MG63 (cell line): ENCODE measurements around the gene TPMT. TPM values are rescaled to one million over a fixed set of nuclear protein-coding genes. Genes with fewer than 3 reads are reported as not detected.

Source experiments
- DNase-seq: peaks from one replicate; pipeline ENCODE4 v3.0.0-alpha.2; 2020
- H3K27me3 ChIP-seq: fragments of 250-450 bp; sonication (Bioruptor Pico); 2 replicates; pipeline ENCODE4 v1.5.1; 2020; ENCODE audit warnings: mild to moderate bottlenecking, moderate library complexity
- H3K36me3 ChIP-seq: fragments of 250-450 bp; sonication (Bioruptor Pico); 2 replicates; pipeline ENCODE4 v1.5.1; 2020; ENCODE audit warnings: mild to moderate bottlenecking, moderate library complexity
- H3K4me3 ChIP-seq: fragments of 250-450 bp; sonication (Bioruptor Pico); 2 replicates; pipeline ENCODE4 v1.5.1; 2020; ENCODE audit warnings: mild to moderate bottlenecking, moderate library complexity
- H3K9me3 ChIP-seq: fragments of 250-450 bp; sonication (Bioruptor Pico); 2 replicates; pipeline ENCODE4 v1.5.1; 2020; ENCODE audit warnings: mild to moderate bottlenecking, moderate library complexity
- total RNA-seq: library from RNA; depleted of rRNA; stranded (reverse); fragments of >200 nt; shearing (Covaris generic); gene quantifications from 2 replicates; pipeline ENCODE4 v1.2.3, GENCODE V29; 2014; ENCODE audit warnings: low replicate concordance

The TPMT gene
- total RNA-seq, 1 experiment from 2014 or later = 8.3 TPM

DNA sequence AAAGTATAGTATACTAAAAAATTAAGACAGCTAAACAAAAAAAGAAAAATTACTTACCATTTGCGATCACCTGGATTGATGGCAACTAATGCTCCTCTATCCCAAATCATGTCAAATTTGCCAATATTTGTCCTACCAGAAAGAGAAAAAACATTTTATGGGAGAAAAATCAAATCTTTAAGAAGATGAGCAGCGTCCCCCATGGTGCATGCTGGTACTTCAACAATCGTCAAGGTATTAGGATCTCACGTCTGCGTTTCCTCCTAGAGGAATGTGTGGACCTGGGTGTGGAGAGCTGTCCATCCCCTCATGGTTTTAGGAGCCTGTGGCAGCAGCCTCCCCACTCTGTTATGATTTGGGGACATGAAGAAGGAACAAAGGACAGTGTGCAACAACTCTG, 16.0 kb downstream of the TPMT start:
- Histone ChIP-seq H3K9me3 (no peaks in the 10 kb centered on the region), H3K27me3 (no peaks in the 10 kb centered on the region), H3K4me3 (no peak overlapping the region), H3K36me3 (0 out of 2 replicates have a peak, but pooled peaks cover 4% of the 10 kb centered on the region)
- no peak for DNase-seq

DNA sequence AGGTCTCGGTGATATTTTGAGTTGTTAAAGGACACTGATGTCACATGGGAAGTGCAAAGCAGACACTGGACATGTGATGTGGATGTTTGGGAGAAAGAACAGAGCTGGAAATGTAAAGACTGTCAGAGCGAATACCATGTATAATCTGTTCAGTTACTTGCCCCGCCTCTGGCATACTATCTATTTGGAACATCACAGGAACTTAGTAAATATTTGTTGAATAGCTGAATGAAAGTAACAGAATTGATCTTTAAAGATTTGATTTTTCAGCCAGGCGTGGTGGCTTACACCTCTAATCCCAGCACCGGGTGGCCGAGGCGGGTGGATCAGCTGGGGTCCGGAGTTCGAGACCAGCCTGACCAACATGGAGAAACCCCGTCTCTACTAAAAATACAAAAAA, 18.6 kb downstream of the TPMT start:
- H3K4me3 ChIP-seq = no peak overlapping the region

DNA sequence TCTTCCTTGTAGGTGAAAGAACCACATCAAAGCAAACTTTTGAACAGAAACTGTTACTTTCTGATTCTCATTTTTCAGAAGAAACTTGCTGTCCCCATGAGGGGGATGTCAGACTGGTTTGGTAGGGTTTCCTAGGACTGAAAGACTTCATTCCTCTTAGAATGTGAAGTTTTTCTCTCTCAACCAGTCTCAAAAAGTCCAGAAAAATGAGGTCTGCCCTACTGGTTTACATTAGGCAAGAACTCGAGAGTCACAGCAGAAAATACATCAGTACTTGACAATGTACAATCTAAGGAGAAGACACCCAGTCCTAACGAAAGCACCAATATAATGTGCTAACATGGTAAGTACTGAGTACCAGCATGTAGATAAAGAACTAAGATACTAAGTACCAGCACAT, 19.7 kb downstream of the TPMT start:
- no peak for DNase-seq
- Histone ChIP-seq H3K27me3 (no peaks in the 10 kb centered on the region), H3K36me3 (no peaks in the 10 kb centered on the region), H3K9me3 (no peaks in the 10 kb centered on the region), H3K4me3 (no peak overlapping the region)

More for the DNA sequence above, 18.6 kb downstream of the TPMT start:
- Histone ChIP-seq H3K9me3 (no peaks in the 10 kb centered on the region), H3K36me3 (no peaks in the 10 kb centered on the region), H3K27me3 (no peaks in the 10 kb centered on the region)
- no peak for DNase-seq

DNA sequence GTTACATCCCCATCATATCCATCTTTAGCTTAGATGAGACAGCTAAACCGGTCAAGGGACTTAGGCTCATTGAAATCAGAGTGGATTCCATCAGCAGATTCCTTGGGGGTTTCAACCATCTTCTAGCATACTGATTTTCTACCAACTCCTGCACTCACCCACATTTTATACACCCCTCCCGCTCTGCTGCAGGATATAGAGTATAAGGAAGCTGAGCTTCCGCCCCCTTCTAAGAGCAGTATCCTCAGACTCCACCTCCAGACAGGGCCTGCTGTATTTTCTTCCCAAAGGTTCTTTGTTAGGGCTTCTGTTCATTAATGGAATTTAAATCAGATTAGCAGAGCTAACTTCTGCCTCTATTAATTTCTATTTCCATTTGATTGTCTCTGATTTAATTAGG, 22.5 kb downstream of the TPMT start:
- no peaks in the 10 kb centered on the region for H3K36me3 ChIP-seq
- no peak overlapping the region for H3K4me3 ChIP-seq
- no peaks in the 10 kb centered on the region for H3K9me3 ChIP-seq
- DNase-seq = no peak
- H3K27me3 ChIP-seq = no peaks in the 10 kb centered on the region

DNA sequence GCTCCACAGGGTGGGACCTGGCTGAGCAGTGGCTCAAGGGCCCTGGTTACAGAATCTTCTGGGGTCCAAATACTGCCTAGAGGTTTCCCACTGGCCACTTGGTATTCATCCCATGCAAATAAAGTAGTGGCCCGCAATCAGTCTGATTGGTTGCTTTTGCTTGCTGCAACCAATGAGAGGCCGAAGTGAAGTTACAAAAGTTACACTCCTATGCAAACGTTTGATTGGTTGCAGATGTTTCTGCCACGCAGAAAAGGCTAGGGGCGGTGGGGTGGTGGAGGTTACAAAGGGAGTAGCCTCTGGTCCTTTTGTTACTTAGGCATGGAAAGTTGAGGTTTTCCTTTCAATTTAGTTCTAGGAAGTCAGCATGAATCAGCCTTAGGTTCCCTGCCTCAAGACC, 28.8 kb downstream of the TPMT start:
- no peak overlapping the region for H3K4me3 ChIP-seq
- no peak for DNase-seq

DNA sequence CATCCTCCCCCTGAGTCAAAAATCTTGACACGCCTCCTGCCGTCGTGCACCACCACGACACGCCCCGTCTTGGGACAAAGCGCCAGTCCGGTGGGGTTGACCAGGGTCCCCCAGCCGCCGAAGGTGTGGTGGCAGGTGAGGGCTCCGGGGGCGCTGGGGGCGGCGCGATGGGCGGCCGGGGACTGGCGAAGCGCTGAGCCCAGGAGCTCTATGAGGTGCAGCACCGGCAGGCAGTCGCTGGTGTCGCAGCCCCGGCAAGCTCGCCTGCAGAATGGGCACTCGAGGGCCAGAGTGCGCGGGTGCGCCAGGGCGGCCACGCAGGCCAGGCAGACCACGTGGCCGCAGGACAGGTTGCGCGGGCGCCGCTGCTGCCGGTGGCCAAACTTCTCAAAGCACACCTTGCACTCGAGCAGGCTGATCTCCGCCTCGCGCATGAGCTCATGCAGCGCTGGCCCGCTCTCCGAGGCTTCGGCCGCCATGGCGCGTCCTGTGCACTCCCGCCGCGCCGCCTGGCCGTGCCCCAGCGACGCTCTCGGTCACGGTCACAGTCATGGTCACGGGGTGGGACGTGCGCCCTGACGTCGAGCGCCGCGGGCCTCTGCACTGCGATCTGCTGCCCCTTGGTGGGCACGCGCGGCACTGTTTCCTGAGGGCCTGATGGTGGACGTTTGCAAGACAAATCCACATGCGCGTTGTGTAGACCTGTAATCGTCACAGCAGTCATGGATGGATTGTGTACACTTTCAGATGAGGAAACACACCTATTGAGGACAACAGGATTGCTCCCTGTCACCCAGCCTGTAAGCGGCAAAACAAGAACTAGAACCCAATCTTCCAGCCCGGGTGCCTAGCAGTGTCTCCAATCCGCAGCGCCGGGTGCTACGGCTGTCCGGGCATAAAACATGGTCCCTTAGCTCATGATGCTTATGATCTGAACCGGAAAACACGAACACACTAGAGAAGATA, 32.5 kb downstream of the TPMT start, which contains the start of gene NHLRC1:
Gene NHLRC1, minus strand, starts transcription at position 550 of the 966 bp plus-strand sequence. Its CDS starts 71 bp downstream, at position 479.
- DNase-seq = peak; percentile 83
- H3K36me3 ChIP-seq = no peaks in the 10 kb centered on the region
- H3K4me3 ChIP-seq = peak within 1 kb of the TSS; percentile 49
- H3K9me3 ChIP-seq = no peaks in the 10 kb centered on the region
- H3K27me3 ChIP-seq = no peaks in the 10 kb centered on the region

More for the DNA sequence above, 28.8 kb downstream of the TPMT start:
- Histone ChIP-seq H3K27me3 (no peaks in the 10 kb centered on the region), H3K36me3 (no peaks in the 10 kb centered on the region), H3K9me3 (no peaks in the 10 kb centered on the region)

DNA sequence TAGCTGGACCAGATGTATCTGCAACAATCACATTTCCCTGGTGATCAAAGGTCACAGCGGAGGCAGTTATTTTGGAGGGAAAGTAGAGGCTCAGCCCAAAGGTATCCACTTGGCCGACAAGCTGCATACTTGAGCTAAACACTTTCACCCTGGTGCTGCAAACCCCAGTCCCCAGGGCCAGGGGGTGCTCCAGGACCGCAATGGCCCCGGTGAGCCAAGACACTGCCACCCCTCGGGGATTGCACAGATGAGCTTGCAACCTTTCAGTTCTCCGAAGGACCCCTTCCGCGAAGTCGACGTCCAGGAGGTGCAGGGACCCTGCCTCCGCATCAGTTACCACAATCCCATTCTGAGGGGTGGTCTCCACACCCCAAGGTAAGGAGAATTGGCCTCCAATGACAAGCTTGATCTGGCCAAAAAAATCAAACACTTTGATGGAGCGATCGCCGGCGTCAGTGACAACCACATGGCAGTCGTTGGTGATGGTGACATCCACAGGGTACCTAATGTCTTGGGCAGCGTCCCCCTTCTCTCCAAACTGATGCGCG, 33.2 kb downstream of the TPMT start:
- Histone ChIP-seq H3K4me3 (no peak overlapping the region), H3K36me3 (no peaks in the 10 kb centered on the region), H3K9me3 (no peaks in the 10 kb centered on the region)

DNA sequence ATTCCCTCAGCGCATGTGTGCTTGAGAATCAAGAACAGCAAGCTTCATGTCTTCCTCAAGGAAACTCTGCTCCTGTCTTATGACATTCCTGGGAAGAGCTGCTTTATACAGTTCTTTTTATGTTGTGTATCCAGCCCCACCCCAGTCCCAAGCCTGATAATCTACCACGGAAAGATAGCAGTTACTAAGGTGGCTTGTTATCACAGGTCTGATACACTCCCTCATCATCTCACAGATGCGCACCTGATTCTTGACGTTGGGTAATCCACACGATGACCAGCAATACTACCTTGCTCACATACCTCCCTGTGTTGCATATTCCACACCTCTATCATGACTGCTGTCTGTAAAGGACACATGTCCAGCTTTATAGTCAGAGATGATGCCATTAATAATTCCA, 35.6 kb downstream of the TPMT start:
- H3K27me3 ChIP-seq = no peaks in the 10 kb centered on the region
- H3K36me3 ChIP-seq = no peaks in the 10 kb centered on the region
- no peak for DNase-seq
- H3K9me3 ChIP-seq = no peaks in the 10 kb centered on the region
- no peak overlapping the region for H3K4me3 ChIP-seq

More for the DNA sequence above, 33.2 kb downstream of the TPMT start:
- no peaks in the 10 kb centered on the region for H3K27me3 ChIP-seq
- no peak for DNase-seq

DNA sequence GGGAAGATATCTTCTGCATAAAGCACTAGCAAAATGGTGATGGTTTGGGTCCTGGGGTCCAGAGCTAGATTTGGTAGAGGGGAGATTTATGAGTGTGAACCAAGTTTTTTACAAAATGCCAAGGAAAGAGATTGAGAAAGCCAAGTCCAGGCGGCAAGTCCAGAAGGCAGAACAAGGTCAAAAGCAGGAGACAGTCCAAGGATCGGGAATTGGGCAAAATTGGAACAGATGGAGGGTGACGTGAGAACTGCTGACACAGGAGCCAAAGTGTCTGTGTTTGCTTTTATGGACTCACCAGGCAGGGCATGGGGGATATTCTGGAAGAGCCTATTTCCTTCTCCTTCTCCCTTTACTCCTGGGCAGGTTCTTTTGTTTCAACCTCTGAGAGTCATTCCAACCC, 36.5 kb downstream of the TPMT start:
- no peak for DNase-seq
- H3K36me3 ChIP-seq = no peaks in the 10 kb centered on the region
- no peak overlapping the region for H3K4me3 ChIP-seq
- no peaks in the 10 kb centered on the region for H3K27me3 ChIP-seq
- H3K9me3 ChIP-seq = no peaks in the 10 kb centered on the region

DNA sequence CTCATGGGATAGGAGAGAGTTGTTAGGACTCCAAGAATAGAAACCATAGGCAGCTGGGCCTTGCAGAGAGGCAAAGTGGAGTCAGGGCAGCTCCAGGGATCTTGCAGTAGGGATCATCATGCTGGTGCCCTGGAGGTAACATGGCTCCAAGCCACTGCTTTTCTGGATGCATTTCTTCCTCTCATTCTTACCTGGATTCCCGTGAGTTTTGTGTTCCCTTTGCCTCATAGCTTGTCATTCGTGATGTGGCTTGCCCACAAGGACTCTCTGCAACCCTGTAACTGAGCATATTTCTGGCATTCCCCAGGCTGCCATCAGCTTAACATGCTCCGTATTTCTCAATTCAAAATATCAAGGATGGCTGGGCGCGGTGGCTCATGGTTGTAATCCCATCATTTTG, 37.7 kb downstream of the TPMT start:
- Histone ChIP-seq H3K27me3 (no peaks in the 10 kb centered on the region), H3K36me3 (no peaks in the 10 kb centered on the region), H3K9me3 (no peaks in the 10 kb centered on the region), H3K4me3 (no peak overlapping the region)
- no peak for DNase-seq

DNA sequence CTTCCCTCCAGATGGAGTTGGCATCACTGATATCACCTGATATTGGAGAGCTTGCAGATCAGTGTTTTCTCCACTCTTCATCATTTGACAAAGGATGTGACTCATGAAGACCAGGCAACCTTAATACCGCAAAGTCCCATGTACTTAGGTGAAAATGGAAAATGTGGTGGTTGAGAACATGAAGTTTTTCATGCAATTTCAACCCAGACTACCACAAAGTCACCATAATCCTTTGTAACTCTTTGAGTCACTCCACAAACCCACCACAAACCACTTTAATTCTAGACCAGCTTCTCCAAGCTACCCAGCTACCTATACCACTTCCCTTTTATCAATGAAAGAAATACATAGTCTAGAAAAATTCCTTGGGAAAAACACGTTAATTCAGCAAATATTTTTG, 39.5 kb downstream of the TPMT start:
- Histone ChIP-seq H3K9me3 (no peaks in the 10 kb centered on the region), H3K27me3 (no peaks in the 10 kb centered on the region), H3K4me3 (no peak overlapping the region), H3K36me3 (no peaks in the 10 kb centered on the region)
- no peak for DNase-seq

DNA sequence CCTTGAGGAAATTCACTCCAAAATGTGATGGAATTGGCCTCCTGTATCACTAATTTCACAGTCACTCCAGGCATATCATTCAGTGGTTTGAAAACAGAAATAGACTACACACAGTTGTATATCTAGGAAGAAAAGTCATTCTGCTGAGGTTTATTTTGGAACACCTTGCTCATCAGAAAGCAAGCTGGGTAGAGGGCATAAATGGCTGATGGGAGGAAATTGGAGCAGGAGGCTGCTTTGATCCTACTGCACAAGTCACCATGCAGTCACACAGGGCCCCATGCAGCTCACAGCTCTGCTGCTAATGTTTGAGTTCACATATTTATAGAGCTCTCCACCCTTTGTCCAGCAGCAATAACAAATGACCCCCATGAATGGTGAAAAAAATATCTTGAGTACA, 44.7 kb downstream of the TPMT start:
- Histone ChIP-seq H3K27me3 (no peaks in the 10 kb centered on the region), H3K36me3 (no peaks in the 10 kb centered on the region), H3K4me3 (no peak overlapping the region), H3K9me3 (peaks cover 3% of the 10 kb centered on the region; the same call in 1 of the 2 replicates)
- no peak for DNase-seq

DNA sequence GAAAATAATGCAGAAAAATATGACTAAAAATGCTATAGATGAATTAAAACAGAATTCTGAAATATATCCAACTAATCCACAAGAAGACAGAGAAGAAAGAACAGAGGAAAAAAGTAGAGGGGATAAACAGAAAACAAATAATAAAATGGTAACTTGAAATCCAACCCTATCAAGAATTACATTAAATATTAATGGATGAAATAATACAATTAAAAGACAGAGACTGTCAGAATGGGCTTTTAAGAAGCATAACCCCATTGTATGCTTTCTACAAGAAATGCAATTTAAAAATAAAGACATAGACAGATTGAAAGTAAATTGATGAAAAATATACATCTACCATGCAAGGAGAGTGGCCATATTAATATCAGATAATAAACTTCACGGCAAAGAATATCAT, 47.8 kb downstream of the TPMT start:
- no peak overlapping the region for H3K4me3 ChIP-seq
- H3K9me3 ChIP-seq = peaks cover 3% of the 10 kb centered on the region; the same call in 1 of the 2 replicates
- no peak for DNase-seq
- no peaks in the 10 kb centered on the region for H3K36me3 ChIP-seq
- H3K27me3 ChIP-seq = no peaks in the 10 kb centered on the region

DNA sequence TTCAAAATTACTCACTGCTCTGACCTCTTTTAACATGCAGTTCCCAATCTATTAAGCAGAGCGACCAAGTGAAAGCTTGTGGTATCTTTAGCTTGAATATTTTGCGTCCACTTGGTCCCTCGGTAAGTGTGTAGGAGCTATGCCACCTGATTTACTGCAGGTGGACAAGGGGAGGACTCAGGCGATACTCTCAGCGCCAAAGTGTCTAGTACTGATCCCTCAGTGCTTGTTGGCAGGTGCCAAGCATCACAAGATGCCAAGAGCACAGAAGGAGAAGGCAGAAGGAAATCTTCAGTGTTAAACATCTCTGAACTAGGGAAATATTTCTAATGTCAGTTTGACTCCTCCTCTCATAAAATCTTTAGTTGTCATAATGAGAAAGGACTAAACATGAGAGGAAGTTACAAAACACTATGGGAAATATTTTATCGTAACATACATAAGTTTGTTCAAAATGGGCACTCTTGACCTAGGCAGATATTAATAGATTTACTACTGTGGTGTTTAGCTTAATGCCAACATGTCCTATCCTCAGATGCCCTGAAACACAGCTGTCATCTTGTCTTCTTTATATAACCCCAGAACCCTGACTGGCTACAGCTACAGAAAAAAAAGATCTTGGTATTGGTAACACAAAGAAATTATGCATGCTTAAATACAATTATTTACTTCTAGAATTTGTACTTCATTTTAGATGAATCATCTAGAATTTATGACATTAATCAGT, 51.9 kb downstream of the TPMT start:
- peaks cover 3% of the 10 kb centered on the region; the same call in 1 of the 2 replicates for H3K9me3 ChIP-seq
- no peak overlapping the region for H3K4me3 ChIP-seq
- DNase-seq = no peak
- H3K36me3 ChIP-seq = no peaks in the 10 kb centered on the region
- no peaks in the 10 kb centered on the region for H3K27me3 ChIP-seq

DNA sequence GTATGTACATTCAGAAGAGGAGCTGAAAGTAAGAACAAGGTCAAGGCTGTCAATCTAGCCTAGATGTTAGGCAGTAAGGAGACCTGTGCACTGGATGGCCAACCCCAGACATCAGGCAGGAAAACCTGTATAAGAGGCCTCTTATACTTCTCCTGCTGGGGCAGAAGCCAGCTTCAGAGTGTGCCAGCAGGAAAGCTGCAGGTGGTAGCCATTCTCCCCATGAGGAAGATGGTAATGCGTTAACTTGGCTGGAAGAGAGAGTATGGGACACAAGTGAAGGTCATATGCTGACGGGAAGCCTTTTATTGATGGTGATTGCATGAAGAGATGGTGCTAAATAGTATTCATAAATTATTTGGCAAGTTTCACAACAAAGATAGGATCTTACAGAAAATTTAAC, 53.0 kb downstream of the TPMT start:
- Histone ChIP-seq H3K36me3 (no peaks in the 10 kb centered on the region), H3K4me3 (no peak overlapping the region), H3K9me3 (0 out of 2 replicates have a peak, but pooled peaks cover under 1% of the 10 kb centered on the region), H3K27me3 (no peaks in the 10 kb centered on the region)
- no peak for DNase-seq

DNA sequence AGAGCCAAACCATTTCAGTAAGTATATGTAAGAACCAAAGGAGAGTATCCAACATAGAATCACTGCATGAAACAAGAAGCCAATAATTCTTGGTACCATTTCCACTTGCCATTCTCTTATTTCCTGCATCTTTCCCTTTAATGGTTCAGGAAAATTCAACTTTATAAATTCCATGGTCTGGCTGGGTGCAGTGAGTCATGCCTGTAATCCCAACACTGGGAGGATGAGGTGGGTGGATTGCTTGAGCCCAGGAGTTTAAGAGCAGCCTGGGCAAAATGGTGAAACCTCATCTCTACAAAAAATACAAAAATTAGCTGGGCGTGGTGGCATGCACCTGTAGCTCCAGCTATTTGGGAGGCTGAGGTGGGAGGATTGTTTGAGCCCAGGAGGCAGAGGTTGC, 53.6 kb downstream of the TPMT start:
- Histone ChIP-seq H3K4me3 (no peak overlapping the region), H3K27me3 (no peaks in the 10 kb centered on the region), H3K36me3 (no peaks in the 10 kb centered on the region), H3K9me3 (no peaks in the 10 kb centered on the region)
- DNase-seq = no peak

DNA sequence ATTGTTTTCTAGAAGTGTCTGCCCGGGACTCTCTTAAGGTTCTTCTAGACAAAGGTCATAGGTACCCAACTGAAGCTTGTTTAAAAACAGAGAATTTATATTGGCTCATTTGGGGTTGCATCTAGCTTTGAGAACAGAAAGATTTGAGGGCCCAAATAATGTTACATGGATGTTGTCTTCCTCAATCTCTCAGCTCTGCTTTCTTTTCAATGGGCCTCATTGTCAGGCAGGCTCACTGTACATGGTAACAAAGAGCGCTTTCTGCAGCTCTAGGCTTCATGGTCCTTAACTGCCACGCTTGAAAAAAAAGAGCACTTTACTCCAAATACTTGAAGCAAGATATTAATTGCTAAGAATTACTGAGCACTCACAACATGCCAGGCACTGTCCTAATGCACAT, 54.6 kb downstream of the TPMT start:
- DNase-seq = no peak
- Histone ChIP-seq H3K4me3 (no peak overlapping the region), H3K27me3 (no peaks in the 10 kb centered on the region), H3K36me3 (no peaks in the 10 kb centered on the region), H3K9me3 (no peaks in the 10 kb centered on the region)
